BLaER1 (cell line): ENCODE results near the gene HGFAC.

Experiments
- H3K27ac ChIP-seq: shearing (Covaris generic); formaldehyde crosslinking; 2 replicates; pipeline ENCODE4 v1.8.1; 2022
- H3K27me3 ChIP-seq: shearing (Covaris generic); formaldehyde crosslinking; 2 replicates; pipeline ENCODE4 v1.8.1; 2022
- H3K36me3 ChIP-seq: shearing (Covaris generic); formaldehyde crosslinking; 2 replicates; pipeline ENCODE4 v1.8.1; 2022
- H3K4me1 ChIP-seq: shearing (Covaris generic); formaldehyde crosslinking; 2 replicates; pipeline ENCODE4 v1.8.1; 2022
- H3K4me2 ChIP-seq: shearing (Covaris generic); formaldehyde crosslinking; 2 replicates; pipeline ENCODE4 v1.8.1; 2022
- H3K4me3 ChIP-seq: shearing (Covaris generic); formaldehyde crosslinking; 2 replicates; pipeline ENCODE4 v1.8.1; 2022
- H3K9ac ChIP-seq: shearing (Covaris generic); formaldehyde crosslinking; 2 replicates; pipeline ENCODE4 v1.8.1; 2022
- H3K9me3 ChIP-seq: shearing (Covaris generic); formaldehyde crosslinking; 2 replicates; pipeline ENCODE4 v1.8.1; 2022
- H4K20me1 ChIP-seq: shearing (Covaris generic); formaldehyde crosslinking; 2 replicates; pipeline ENCODE4 v1.8.1; 2022
- Cebpa-rat ChIP-seq: shearing (Covaris generic); IDR thresholded peaks from 2 replicates; pipeline ENCODE4 v1.8.1; 2022

Gene HGFAC

GRCh38 chr4:3471098-3471760, 29.5 kb downstream of the HGFAC start:
- Histone ChIP-seq H3K9ac (no peak overlapping the region), H4K20me1 (no peaks in the 10 kb centered on the region), H3K9me3 (no peaks in the 10 kb centered on the region), H3K4me3 (no peak overlapping the region), H3K36me3 (no peaks in the 10 kb centered on the region), H3K27ac (no peak overlapping the region), H3K4me2 (no peak overlapping the region), H3K4me1 (peaks cover 25% of the 10 kb centered on the region), H3K27me3 (0 out of 2 replicates have a peak, but pooled peaks cover under 1% of the 10 kb centered on the region)
- TF ChIP-seq Cebpa-rat, result no peak

DNA sequence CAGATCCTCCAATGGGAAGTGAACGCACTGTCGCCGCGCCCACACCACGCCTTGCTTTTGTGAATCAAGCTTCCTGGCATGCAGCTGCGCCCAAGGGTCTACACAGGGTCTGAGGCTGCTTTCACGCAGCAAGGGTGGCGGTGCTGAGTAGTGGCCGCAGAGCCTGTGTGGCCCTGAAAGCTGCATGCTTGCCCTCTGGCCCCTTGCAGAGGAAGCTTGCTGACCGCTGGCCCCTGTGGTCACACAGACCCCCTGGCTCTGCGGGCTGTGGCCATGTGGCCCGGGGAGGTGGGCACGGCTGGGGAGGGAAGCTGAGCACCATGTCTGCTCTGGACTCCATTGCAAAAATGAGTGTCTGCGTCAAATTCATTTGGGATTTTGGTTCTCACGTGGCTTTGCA, 30.1 kb downstream of the HGFAC start:
- H3K27ac ChIP-seq, result no peak overlapping the region
- no peak overlapping the region for H3K4me3 ChIP-seq
- H3K4me2 ChIP-seq, result peak overlapping the region; percentile 45; the same call in 1 of the 2 replicates
- peaks cover 7% of the 10 kb centered on the region; the same call in 1 of the 2 replicates for H3K27me3 ChIP-seq
- no peak overlapping the region for H3K9ac ChIP-seq
- H3K36me3 ChIP-seq, result no peaks in the 10 kb centered on the region
- no peaks in the 10 kb centered on the region for H3K9me3 ChIP-seq
- H4K20me1 ChIP-seq, result no peaks in the 10 kb centered on the region
- TF ChIP-seq Cebpa-rat, result no peak
- H3K4me1 ChIP-seq, result peaks cover 26% of the 10 kb centered on the region

GRCh38 chr4:3472411-3473141, 30.8 kb downstream of the HGFAC start:
- Histone ChIP-seq H3K9me3 (no peaks in the 10 kb centered on the region), H3K4me2 (peak overlapping the region; percentile 45), H3K9ac (no peak overlapping the region), H3K36me3 (no peaks in the 10 kb centered on the region), H3K4me3 (no peak overlapping the region), H3K27ac (peak overlapping the region; percentile 30; the same call in 1 of the 2 replicates), H3K4me1 (peaks cover 33% of the 10 kb centered on the region), H3K27me3 (peaks cover 14% of the 10 kb centered on the region), H4K20me1 (no peaks in the 10 kb centered on the region)
- TF ChIP-seq Cebpa-rat, result no peak

GRCh38 chr4:3473181-3473950, 31.6 kb downstream of the HGFAC start:
- Histone ChIP-seq H4K20me1 (no peaks in the 10 kb centered on the region), H3K4me1 (peaks cover 41% of the 10 kb centered on the region), H3K4me3 (no peak overlapping the region), H3K9me3 (no peaks in the 10 kb centered on the region), H3K27ac (peak overlapping the region; percentile 30; the same call in 1 of the 2 replicates), H3K9ac (no peak overlapping the region), H3K27me3 (peaks cover 22% of the 10 kb centered on the region), H3K36me3 (no peaks in the 10 kb centered on the region), H3K4me2 (peak overlapping the region; percentile 45)
- no peak for TF ChIP-seq Cebpa-rat

- Histone ChIP-seq H3K27me3 (peaks cover 29% of the 10 kb centered on the region), H4K20me1 (no peaks in the 10 kb centered on the region), H3K4me3 (no peak overlapping the region), H3K36me3 (no peaks in the 10 kb centered on the region), H3K27ac (no peak overlapping the region), H3K9ac (no peak overlapping the region), H3K9me3 (no peaks in the 10 kb centered on the region), H3K4me2 (no peak overlapping the region), H3K4me1 (peaks cover 45% of the 10 kb centered on the region)
- TF ChIP-seq Cebpa-rat, result no peak
Measured at GRCh38 chr4:3473996-3474765, 32.4 kb downstream of the HGFAC start.

- no peak for TF ChIP-seq Cebpa-rat
- peaks cover 29% of the 10 kb centered on the region for H3K27me3 ChIP-seq
- H4K20me1 ChIP-seq, result no peaks in the 10 kb centered on the region
- no peak overlapping the region for H3K4me3 ChIP-seq
- H3K36me3 ChIP-seq, result no peaks in the 10 kb centered on the region
- H3K4me2 ChIP-seq, result no peak overlapping the region
- peaks cover 50% of the 10 kb centered on the region for H3K4me1 ChIP-seq
- H3K9ac ChIP-seq, result no peak overlapping the region
- no peaks in the 10 kb centered on the region for H3K9me3 ChIP-seq
- no peak overlapping the region for H3K27ac ChIP-seq
Measured at GRCh38 chr4:3475041-3475712, 33.4 kb downstream of the HGFAC start.

DNA sequence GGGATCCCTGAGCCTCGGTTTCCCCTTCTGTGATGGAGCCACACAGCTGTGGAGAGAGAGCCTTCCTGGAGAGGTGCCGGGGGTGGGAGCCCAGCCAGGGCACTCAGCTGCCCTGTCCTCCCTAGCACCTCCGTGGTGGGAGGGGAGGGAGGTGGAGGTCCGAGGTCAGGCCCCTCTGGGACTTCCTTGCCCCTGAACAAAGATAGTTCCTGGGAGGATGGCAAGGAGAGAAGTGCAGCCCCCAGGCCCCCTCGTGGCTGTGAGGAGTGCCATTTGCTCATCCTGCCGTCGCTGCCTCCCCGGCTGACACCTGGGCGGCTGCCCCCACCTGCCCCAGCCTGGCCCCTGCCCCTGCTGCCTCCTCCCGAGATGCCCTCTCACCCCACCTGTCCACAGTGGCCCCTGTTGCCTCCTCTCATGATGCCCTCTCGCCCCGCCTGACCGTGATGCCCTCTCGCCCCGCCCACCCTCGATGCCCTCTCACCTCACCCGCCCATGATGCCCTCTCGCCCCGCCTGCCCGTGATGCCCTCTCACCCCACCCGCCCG, 34.0 kb downstream of the HGFAC start:
- Histone ChIP-seq H3K9ac (no peak overlapping the region), H3K9me3 (no peaks in the 10 kb centered on the region), H3K36me3 (no peaks in the 10 kb centered on the region), H3K27ac (no peak overlapping the region), H4K20me1 (no peaks in the 10 kb centered on the region), H3K4me3 (no peak overlapping the region), H3K4me1 (peaks cover 56% of the 10 kb centered on the region), H3K27me3 (peaks cover 29% of the 10 kb centered on the region), H3K4me2 (no peak overlapping the region)
- no peak for TF ChIP-seq Cebpa-rat

GRCh38 chr4:3476341-3476747, 34.6 kb downstream of the HGFAC start:
- Histone ChIP-seq H3K9me3 (no peaks in the 10 kb centered on the region), H3K4me3 (no peak overlapping the region), H3K27ac (no peak overlapping the region), H4K20me1 (no peaks in the 10 kb centered on the region), H3K4me2 (peak overlapping the region; percentile 74; the same call in 1 of the 2 replicates), H3K36me3 (no peaks in the 10 kb centered on the region), H3K27me3 (peaks cover 29% of the 10 kb centered on the region), H3K9ac (no peak overlapping the region), H3K4me1 (peaks cover 62% of the 10 kb centered on the region)
- no peak for TF ChIP-seq Cebpa-rat
